Right lobe of liver (tissue), 4 donors: Measurements from ENCODE around the gene PCNX3.

Source experiments
- POLR2A ChIP-seq: fragments of 450-650 bp; IDR thresholded peaks from one replicate; pipeline ENCODE4 v1.6.1; 2017; ENCODE audit warnings: antibody characterized with exemption, mild to moderate bottlenecking
- TF ChIP-seq, protein P1 (sequence below), 4 donors: fragments of 200-600 bp in 3 of 4; fragments of 450-650 bp in 1 of 4; IDR thresholded peaks; one replicate each; pipeline versions ENCODE4 v1.5.1 to v1.8.0; 2016 to 2022; ENCODE audit warnings: antibody characterized with exemption in 4 of 4, mild to moderate bottlenecking in 2 of 4
- donor health status: DM: no; HTN: no; CAD: no.
- donor health status: DM: no; HTN: no; CAD: no.
- donor health status: DM: no; HTN: yes; CAD: no.

DNA sequence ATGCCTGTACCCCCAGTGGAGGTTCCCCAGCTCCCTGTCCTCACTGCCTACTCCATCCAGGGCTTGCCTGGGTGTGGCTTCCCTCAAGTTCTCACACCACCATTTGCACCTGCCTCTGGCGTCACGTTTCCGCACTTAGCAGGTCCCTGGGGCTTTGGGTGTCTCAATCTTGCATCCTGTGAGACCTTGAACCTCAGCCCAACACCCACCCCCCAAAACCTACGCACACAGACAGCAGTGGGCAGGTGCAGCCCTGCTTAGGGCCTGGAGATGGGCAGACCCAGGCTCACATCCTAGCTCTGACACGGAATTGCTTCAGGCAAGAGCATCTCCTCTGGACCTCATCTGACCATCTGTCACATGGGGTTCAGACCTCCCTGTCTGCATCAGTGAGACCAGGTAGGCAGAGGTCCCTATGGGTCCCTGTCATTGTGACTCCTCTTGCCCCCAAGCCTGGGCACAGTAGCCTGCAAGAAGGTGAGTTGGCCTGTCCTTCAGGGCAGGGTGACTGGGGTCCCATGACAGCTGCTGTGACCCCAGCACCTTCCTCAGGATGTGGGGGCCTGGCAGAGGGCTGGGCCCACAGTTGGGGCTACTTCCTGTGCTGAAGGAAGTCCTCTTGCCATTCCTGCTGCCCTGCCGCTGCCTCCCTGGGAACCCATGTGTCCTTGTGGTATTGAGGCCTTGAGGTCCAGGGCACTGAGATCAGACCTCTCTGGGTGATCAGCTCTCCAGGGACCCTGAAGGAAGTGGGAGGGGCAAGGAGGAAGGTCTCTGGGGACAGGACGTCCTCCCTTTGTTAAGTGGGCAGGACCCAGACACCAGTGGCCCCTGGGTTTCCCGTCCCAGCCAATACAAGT lies 24.3 kb downstream of the PCNX3 start:
- TF ChIP-seq, protein P1, sequence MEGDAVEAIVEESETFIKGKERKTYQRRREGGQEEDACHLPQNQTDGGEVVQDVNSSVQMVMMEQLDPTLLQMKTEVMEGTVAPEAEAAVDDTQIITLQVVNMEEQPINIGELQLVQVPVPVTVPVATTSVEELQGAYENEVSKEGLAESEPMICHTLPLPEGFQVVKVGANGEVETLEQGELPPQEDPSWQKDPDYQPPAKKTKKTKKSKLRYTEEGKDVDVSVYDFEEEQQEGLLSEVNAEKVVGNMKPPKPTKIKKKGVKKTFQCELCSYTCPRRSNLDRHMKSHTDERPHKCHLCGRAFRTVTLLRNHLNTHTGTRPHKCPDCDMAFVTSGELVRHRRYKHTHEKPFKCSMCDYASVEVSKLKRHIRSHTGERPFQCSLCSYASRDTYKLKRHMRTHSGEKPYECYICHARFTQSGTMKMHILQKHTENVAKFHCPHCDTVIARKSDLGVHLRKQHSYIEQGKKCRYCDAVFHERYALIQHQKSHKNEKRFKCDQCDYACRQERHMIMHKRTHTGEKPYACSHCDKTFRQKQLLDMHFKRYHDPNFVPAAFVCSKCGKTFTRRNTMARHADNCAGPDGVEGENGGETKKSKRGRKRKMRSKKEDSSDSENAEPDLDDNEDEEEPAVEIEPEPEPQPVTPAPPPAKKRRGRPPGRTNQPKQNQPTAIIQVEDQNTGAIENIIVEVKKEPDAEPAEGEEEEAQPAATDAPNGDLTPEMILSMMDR (IDR thresholded peaks at IDR 0.05) = no peak
- TF ChIP-seq POLR2A = no peak
